Adrenal gland (tissue), 12 donors: Measurements from ENCODE around the gene MAP4. TPM values are rescaled to one million over a fixed set of nuclear protein-coding genes. Genes with fewer than 3 reads are reported as not detected.
A peak's percentile ranks its signal among the peaks of the same experiment; 100 is the strongest.

Experiments
- DNase-seq, 7 donors: peaks; one replicate each; pipeline ENCODE4 v3.0.0-alpha.2; 2019 to 2020
- H3K27ac ChIP-seq, 5 donors: fragments of 200-600 bp; sonication (generic) in 4 of 5; 1 replicate in 3 of 5; 2 replicates in 2 of 5; pipeline versions ENCODE4 v1.5.1 to v1.8.0; 2016 to 2020; ENCODE audit warnings: mild to moderate bottlenecking in 1 of 5
- H3K27me3 ChIP-seq: fragments of 200-600 bp; 2 replicates; pipeline ENCODE4 v1.8.0; 2021
- H3K36me3 ChIP-seq, 2 donors: fragments of 200-600 bp; replicated peaks in 1 of 2; 1 replicate in 1 of 2; 2 replicates in 1 of 2; pipeline versions ENCODE4 v1.5.1 to v1.8.0; 2018 to 2022
- H3K4me1 ChIP-seq, 2 donors: fragments of 200-600 bp; replicated peaks in 1 of 2; 1 replicate in 1 of 2; 2 replicates in 1 of 2; pipeline versions ENCODE4 v1.5.1 to v1.8.0; 2018 to 2021
- H3K4me3 ChIP-seq, 4 donors: fragments of 200-600 bp; sonication (generic) in 3 of 4; one replicate each; pipeline ENCODE4 v1.5.1; 2016 to 2018
- H3K9me3 ChIP-seq, 3 donors: fragments of 200-600 bp; sonication (generic) in 1 of 3; replicated peaks in 1 of 3; 1 replicate in 2 of 3; 2 replicates in 1 of 3; pipeline versions ENCODE4 v1.5.1 to v1.8.0; 2016 to 2021
- CTCF ChIP-seq, 6 experiments: fragments of 450-650 bp in 4 of 6; fragments of 200-600 bp in 2 of 6; sonication (generic) in 1 of 6; IDR thresholded peaks; 1 replicate in 5 of 6; 2 replicates in 1 of 6; pipeline versions ENCODE4 v1.5.1 to v1.8.0; 2016 to 2021; ENCODE audit warnings: antibody characterized with exemption in 6 of 6, mild to moderate bottlenecking in 2 of 6, moderate library complexity in 1 of 6
- POLR2A ChIP-seq, 2 donors: fragments of 450-650 bp; IDR thresholded peaks; one replicate each; pipeline ENCODE4 v1.6.1; 2017; ENCODE audit warnings: antibody characterized with exemption in 2 of 2, mild to moderate bottlenecking in 2 of 2, moderate library complexity in 1 of 2
- WGBS, 4 donors: extraction: QIAGEN DNeasy Blood & Tissue Kit in 2 of 4; methylation state at CpG; one replicate each; pipeline versions ENCODE4 v1.1.5 to v1.1.7; 2013 to 2017; 5-methylcytosine and 5-hydroxymethylcytosine counted together
- intact Hi-C, 2 donors: fragments of 100-400 bp; cut with DNase I; formaldehyde crosslinking; loops; one replicate each; pipeline versions ENCODE4 v1.14.1 to v1.15.0; 2022 to 2023
- polyA plus RNA-seq, 3 donors: library from polyadenylated mRNA; stranded (reverse); fragments of 200-250 nt in 2 of 3; fragments of 350-450 nt in 1 of 3; fragmentation: Illumina TruSeq in 1 of 3; extraction: RNeasy Lipid Tissue Mini Kit (QIAGEN cat#74804) in 1 of 3; gene quantifications; one replicate each; pipeline ENCODE4 v1.2.3, GENCODE V29; 2013 to 2014
- total RNA-seq, 9 donors: library from RNA; depleted of rRNA in 4 of 9; stranded (reverse); fragments of >200 nt in 4 of 9; fragments of 120-200 nt in 1 of 9; fragmentation: NEBNext Ultra II Directional in 1 of 9; extraction: Animal tissue kit (Norgen Biotek cat#: 25700) in 1 of 9; gene quantifications; one replicate each; pipeline versions ENCODE4 v1.1.0 to v1.2.4, GENCODE V29; 2013 to 2023
- donor health status: healthy with polysubstance abuse.
- donor health status: Bipolar disorder and iron deficiency.
- donor health status: DM: yes; HTN: yes; CAD: no.
- donor health status: DM: no; HTN: no; CAD: no.
- donor health status: DM: no; HTN: no; CAD: no.
- donor health status: DM: yes; HTN: yes; CAD: no.

Gene MAP4
- total and polyA plus RNA-seq, 12 donors: 34.3 to 152 (median 75.7) TPM

GRCh38 chr3:48022178-48022577, 6.0 kb upstream of the MAP4 start:
- TF ChIP-seq CTCF (IDR thresholded peaks at IDR 0.05): no peak
- no peak for TF ChIP-seq POLR2A (IDR thresholded peaks at IDR 0.05)
- peaks cover under 1 to 16% of the 10 kb centered on the region in 2 donors for H3K4me1 ChIP-seq

GRCh38 chr3:48018841-48019240, 2.6 kb upstream of the MAP4 start:
- Histone ChIP-seq H3K27ac (peak overlapping the region in 1 of 5 donors; percentile 20), H3K9me3 (no peaks in the 10 kb centered on the region), H3K4me3 (no peak overlapping the region), H3K36me3 (no peaks in the 10 kb centered on the region), H3K27me3 (no peaks in the 10 kb centered on the region), H3K4me1 (peaks cover 11 to 41% of the 10 kb centered on the region in 2 donors)
- WGBS, 4 donors: 71 to 84% (median 75%) methylated on average over 3 of the region's 3 CpGs
- DNase-seq: peak in 1 of 7 donors; percentile 45
- intact Hi-C loops: no loop called here
- no peak for TF ChIP-seq POLR2A (IDR thresholded peaks at IDR 0.05)
- TF ChIP-seq CTCF (IDR thresholded peaks at IDR 0.05): no peak

More at GRCh38 chr3:48022178-48022577, 6.0 kb upstream of the MAP4 start:
- DNase-seq: no peak
- Histone ChIP-seq H3K27me3 (no peaks in the 10 kb centered on the region), H3K36me3 (no peaks in the 10 kb centered on the region), H3K9me3 (no peaks in the 10 kb centered on the region), H3K4me3 (no peak overlapping the region), H3K27ac (no peak overlapping the region)
- intact Hi-C loops: no loop called here
- 89 to 94% (median 93%) methylated on average over 4 of the region's 4 CpGs for WGBS, 4 donors

- TF ChIP-seq CTCF (IDR thresholded peaks at IDR 0.05): no peak
- TF ChIP-seq POLR2A (IDR thresholded peaks at IDR 0.05): no peak
- intact Hi-C loops: no loop called here
- no peak for DNase-seq
- Histone ChIP-seq H3K9me3 (no peaks in the 10 kb centered on the region), H3K4me3 (no peak overlapping the region), H3K4me1 (peaks cover 19 to 48% of the 10 kb centered on the region in 2 donors), H3K27ac (peak overlapping the region in 3 of 5 donors; percentile 8 to 22 (median 12)), H3K27me3 (no peaks in the 10 kb centered on the region), H3K36me3 (no peaks in the 10 kb centered on the region)
- WGBS, 4 donors: 59 to 66% (median 59%) methylated on average over 3 of the region's 3 CpGs
Measured at GRCh38 chr3:48015431-48016180, 610 bp downstream of the MAP4 start.

GRCh38 chr3:48014358-48014757, 1.9 kb downstream of the MAP4 start:
- H3K36me3 ChIP-seq: no peaks in the 10 kb centered on the region
- intact Hi-C loops: no loop called here
- peak overlapping the region in 3 of 5 donors; percentile 34 to 71 (median 61) for H3K27ac ChIP-seq
- H3K4me1 ChIP-seq: peaks cover 19 to 48% of the 10 kb centered on the region in 2 donors
- no peak for TF ChIP-seq POLR2A (IDR thresholded peaks at IDR 0.05)
- no peak for TF ChIP-seq CTCF (IDR thresholded peaks at IDR 0.05)
- no peak overlapping the region for H3K4me3 ChIP-seq
- whole genome bisulfite sequencing, 4 donors: 89 to 100% (median 93%) methylated on average over 2 of the region's 2 CpGs
- H3K9me3 ChIP-seq: no peaks in the 10 kb centered on the region
- no peaks in the 10 kb centered on the region for H3K27me3 ChIP-seq
- DNase-seq: no peak
